GM12864 (cell line): ENCODE data around the gene PALLD.
"Not testable (repeated sequence)": the region's sequence is repeated elsewhere in the genome, so short reads cannot be mapped to it uniquely, and the experiment has no call there.

Experiments
- DNase-seq: peaks from one replicate; pipeline ENCODE4 v3.0.0-alpha.2; 2011; ENCODE audit warnings: low read depth
- H3K4me3 ChIP-seq: 2 replicates; pipeline ENCODE4 v1.5.1; 2011; ENCODE audit warnings: mild to moderate bottlenecking, low read depth, low read length, control low read depth
- TF ChIP-seq, protein P1 (sequence below): IDR thresholded peaks from 2 replicates; pipeline ENCODE4 v1.5.1; 2011; ENCODE audit warnings: low read depth, mild to moderate bottlenecking, moderate library complexity, low read length, control low read depth, inconsistent platforms; ENCODE audit errors: missing control alignments

The PALLD gene

DNA sequence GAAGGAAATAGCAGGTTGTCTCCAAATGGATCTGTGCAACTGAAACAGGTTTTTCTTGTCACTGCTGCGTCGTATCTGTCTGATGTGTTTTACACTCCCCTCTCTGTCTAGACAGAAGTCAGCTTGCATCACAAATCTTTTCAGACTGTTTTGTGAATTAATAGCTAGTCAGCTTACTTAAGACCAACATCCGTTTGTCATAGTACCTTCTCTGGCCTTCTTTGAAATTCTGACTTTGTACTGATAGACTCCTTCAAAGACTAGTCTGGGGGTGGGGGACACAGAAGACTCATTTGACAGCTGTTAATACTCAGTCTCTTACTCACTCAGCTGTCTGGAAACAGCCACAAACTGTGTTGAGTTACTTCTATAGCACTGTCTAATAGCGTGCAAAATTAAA lies 197.8 kb downstream of the PALLD start:
- DNase-seq: no peak
- TF ChIP-seq, protein P1, sequence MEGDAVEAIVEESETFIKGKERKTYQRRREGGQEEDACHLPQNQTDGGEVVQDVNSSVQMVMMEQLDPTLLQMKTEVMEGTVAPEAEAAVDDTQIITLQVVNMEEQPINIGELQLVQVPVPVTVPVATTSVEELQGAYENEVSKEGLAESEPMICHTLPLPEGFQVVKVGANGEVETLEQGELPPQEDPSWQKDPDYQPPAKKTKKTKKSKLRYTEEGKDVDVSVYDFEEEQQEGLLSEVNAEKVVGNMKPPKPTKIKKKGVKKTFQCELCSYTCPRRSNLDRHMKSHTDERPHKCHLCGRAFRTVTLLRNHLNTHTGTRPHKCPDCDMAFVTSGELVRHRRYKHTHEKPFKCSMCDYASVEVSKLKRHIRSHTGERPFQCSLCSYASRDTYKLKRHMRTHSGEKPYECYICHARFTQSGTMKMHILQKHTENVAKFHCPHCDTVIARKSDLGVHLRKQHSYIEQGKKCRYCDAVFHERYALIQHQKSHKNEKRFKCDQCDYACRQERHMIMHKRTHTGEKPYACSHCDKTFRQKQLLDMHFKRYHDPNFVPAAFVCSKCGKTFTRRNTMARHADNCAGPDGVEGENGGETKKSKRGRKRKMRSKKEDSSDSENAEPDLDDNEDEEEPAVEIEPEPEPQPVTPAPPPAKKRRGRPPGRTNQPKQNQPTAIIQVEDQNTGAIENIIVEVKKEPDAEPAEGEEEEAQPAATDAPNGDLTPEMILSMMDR: no peak

DNA sequence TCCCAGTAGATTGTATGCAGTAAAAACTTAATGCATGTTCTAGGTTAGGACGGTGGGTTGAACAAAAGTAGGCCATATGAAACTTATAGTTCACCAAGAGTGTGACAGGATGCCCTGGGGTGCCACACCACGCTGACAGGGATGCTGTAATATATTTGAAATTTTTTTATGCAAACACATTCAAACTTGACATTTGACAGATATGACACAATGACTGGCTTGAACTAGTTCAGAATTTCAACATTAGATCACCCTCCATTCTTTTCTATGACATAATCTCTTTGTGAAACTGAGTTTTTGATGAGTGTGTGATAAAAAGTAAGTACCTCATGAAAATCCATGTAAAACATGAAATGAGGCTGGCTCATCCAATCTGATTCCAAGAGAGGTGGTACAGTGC lies 198.4 kb downstream of the PALLD start:
- no peak for DNase-seq
- TF ChIP-seq, protein P1: no peak

More for the DNA sequence above, 197.8 kb downstream of the PALLD start:
- H3K4me3 ChIP-seq: no peak overlapping the region

DNA sequence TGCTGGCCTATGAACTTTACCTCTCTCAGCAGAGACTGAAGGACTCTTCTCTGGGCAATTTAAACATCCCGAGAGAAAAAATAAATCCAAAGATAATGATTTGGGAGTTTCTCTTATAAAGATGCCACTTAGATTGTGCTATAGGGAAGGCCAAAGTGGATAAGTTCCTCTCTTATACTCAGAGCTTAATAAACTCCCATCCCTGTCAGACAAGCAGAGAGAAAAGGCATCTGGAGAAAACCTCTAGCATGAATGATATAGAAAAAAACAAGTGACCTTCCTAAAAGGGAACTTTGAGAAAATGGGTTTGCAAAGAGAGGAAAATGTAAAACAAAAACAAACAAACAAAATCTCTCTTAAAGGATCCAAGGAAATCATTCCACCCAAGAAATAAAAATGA lies 199.4 kb downstream of the PALLD start:
- no peak for DNase-seq
- H3K4me3 ChIP-seq: no peak overlapping the region
- TF ChIP-seq, protein P1: no peak

More for the DNA sequence above, 198.4 kb downstream of the PALLD start:
- no peak overlapping the region for H3K4me3 ChIP-seq

DNA sequence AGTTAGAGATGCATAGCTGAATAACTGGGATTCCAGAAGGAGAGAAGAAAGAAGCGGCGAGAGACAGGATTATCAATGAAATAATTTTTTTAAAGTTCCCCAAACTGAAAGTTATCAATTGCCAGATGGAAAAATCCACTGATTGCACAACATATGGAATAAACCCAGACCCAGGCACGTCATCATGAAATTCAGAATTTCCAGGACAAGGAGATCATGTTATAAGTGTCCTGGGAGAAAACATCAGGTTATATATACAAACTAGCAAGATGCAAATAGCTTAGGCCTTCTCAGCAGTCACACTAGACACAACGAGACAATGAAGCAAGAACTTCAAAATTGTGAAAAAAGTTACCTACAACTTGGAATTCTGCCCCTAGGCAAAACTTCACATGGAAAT lies 200.0 kb downstream of the PALLD start:
- no peak overlapping the region for H3K4me3 ChIP-seq
- TF ChIP-seq, protein P1: no peak
- no peak for DNase-seq

DNA sequence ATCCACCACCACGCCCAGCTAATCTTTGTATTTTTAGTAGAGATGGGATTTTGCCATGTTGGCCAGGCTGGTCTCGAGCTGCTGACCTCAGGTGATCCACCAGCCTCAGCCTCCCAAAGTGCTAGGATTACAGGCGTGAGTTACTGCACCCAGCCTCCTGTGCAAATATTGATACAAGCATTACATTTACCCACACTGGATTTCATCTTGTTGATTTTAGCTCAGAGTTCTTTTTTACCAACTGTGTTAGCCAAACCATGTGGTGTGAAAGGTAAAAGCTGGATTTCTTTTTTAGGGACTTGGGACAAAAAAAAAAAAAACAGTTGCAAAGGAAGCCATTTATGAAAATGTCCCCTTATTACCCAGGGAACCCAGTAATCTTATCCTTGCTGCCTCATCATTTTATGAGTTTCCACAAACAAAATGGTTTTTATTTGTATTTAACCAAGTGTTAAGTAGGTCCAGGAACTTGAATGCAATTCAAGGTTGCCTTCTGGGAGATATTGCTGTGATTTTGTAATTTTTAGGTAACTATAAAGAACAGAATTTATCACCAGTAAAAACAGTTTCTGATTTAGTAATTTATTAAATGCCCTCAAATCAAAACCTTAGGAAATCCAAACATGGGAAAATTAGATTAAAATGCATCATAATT lies 202.5 kb downstream of the PALLD start:
- DNase-seq: no peak
- TF ChIP-seq, protein P1: no peak
- H3K4me3 ChIP-seq: no peak overlapping the region

DNA sequence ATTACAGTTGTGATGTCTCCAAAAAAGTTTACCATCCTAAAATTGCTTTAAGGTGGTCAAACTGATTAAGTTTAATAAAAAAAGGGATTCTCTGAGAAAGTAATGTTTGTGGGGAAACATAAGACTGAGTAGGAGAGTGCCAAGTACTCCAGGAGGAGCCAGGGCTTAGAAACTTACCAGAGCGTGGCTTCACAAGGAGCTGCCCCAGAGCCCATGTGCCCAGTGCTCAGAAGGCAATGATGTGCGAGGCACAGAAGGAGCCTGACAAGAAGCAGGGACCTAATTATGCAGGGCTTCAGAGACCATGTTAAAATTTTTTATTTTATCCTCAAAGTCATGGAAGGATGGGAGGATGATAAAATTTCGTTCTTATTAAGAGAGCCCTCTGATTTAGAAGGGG lies 204.2 kb downstream of the PALLD start:
- H3K4me3 ChIP-seq: no peak overlapping the region
- TF ChIP-seq, protein P1: no peak
- DNase-seq: no peak

DNA sequence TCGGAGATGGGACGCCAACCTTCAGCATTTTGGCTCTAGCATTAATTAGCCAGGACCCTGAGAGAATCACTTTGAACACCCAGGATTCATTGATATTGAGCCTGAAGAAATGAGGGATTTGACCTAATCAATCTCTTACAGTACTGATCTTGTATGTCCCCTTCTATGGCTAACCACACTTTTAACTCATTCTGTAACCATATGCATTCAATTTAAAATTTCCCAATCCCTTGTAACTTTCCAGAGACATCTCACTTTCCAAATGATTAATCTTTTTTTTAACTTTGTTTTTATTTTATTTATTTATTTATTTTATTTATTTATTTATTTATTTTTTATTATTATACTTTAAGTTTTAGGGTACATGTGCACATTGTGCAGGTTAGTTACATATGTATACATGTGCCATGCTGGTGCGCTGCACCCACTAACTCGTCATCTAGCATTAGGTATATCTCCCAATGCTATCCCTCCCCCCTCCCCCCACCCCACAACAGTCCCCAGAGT lies 205.8 kb downstream of the PALLD start:
- not testable (repeated sequence) for H3K4me3 ChIP-seq, DNase-seq
